ENCODE measurements around the gene ABCG4. TPM values are rescaled to one million over a fixed set of nuclear protein-coding genes. Genes with fewer than 3 reads are reported as not detected.

ABCG4 gene
- total and polyA plus RNA-seq, 2 donors from 2014 or later: 0.25 to 0.52 TPM

- no peak for FAIRE-seq
- H3K9me3 ChIP-seq (ENCODE audit: control insufficient read depth in 2 of 3, insufficient read depth in 1 of 3, low read length in 3 of 3): no peaks in the 10 kb centered on the region
- no peak overlapping the region for H3K27ac ChIP-seq (ENCODE audit: low read depth in 2 of 2, low read length in 2 of 2)
- TF ChIP-seq CTCF (IDR thresholded peaks at IDR 0.05; ENCODE audit: borderline replicate concordance, extremely low read depth, insufficient read depth): no peak
- H3K36me3 ChIP-seq (ENCODE audit: control insufficient read depth in 2 of 3, insufficient read depth in 3 of 3, low read length in 3 of 3): peaks cover 0 to 2% (median 0%) of the 10 kb centered on the region in 3 donors
- no peak for DNase-seq
- intact Hi-C loops (cut with DNase I): no loop called here
- peaks cover 0 to 2% (median 0%) of the 10 kb centered on the region in 3 donors for H3K4me1 ChIP-seq (ENCODE audit: control insufficient read depth in 2 of 3, insufficient read depth in 2 of 3, low read depth in 1 of 3, low read length in 3 of 3)
- H3K4me3 ChIP-seq (ENCODE audit: low read length in 3 of 3): no peak overlapping the region
- no peaks in the 10 kb centered on the region for H3K27me3 ChIP-seq (ENCODE audit: control insufficient read depth, insufficient read depth, low read length)
- no peak overlapping the region for H3K9ac ChIP-seq (ENCODE audit: low read length in 3 of 3)
These were observed 24.6 kb downstream of the ABCG4 start for GRCh38 chr11:119173453-119173852.

GRCh38 chr11:119175493-119176077, 26.7 kb downstream of the ABCG4 start:
- no peak for FAIRE-seq
- intact Hi-C loops (cut with DNase I): no loop called here
- no peak overlapping the region for H3K9ac ChIP-seq (ENCODE audit: low read length in 3 of 3)
- H3K27me3 ChIP-seq (ENCODE audit: control insufficient read depth, insufficient read depth, low read length): no peaks in the 10 kb centered on the region
- H3K4me1 ChIP-seq (ENCODE audit: control insufficient read depth in 2 of 3, insufficient read depth in 2 of 3, low read depth in 1 of 3, low read length in 3 of 3): no peaks in the 10 kb centered on the region
- TF ChIP-seq CTCF (IDR thresholded peaks at IDR 0.05; ENCODE audit: borderline replicate concordance, extremely low read depth, insufficient read depth): no peak
- no peak overlapping the region for H3K27ac ChIP-seq (ENCODE audit: low read depth in 2 of 2, low read length in 2 of 2)
- H3K9me3 ChIP-seq (ENCODE audit: control insufficient read depth in 2 of 3, insufficient read depth in 1 of 3, low read length in 3 of 3): no peaks in the 10 kb centered on the region
- peaks cover 0 to 6% (median 2%) of the 10 kb centered on the region in 3 donors for H3K36me3 ChIP-seq (ENCODE audit: control insufficient read depth in 2 of 3, insufficient read depth in 3 of 3, low read length in 3 of 3)
- no peak for DNase-seq
- H3K4me3 ChIP-seq (ENCODE audit: low read length in 3 of 3): no peak overlapping the region

- TF ChIP-seq CTCF (IDR thresholded peaks at IDR 0.05; ENCODE audit: borderline replicate concordance, extremely low read depth, insufficient read depth): no peak
- H3K9me3 ChIP-seq (ENCODE audit: control insufficient read depth in 2 of 3, insufficient read depth in 1 of 3, low read length in 3 of 3): no peaks in the 10 kb centered on the region
- H3K36me3 ChIP-seq (ENCODE audit: control insufficient read depth in 2 of 3, insufficient read depth in 3 of 3, low read length in 3 of 3): peaks cover 0 to 6% (median 2%) of the 10 kb centered on the region in 3 donors
- H3K9ac ChIP-seq (ENCODE audit: low read length in 3 of 3): no peak overlapping the region
- no peak overlapping the region for H3K27ac ChIP-seq (ENCODE audit: low read depth in 2 of 2, low read length in 2 of 2)
- intact Hi-C loops (cut with DNase I): no loop called here
- no peaks in the 10 kb centered on the region for H3K27me3 ChIP-seq (ENCODE audit: control insufficient read depth, insufficient read depth, low read length)
- FAIRE-seq: no peak
- no peaks in the 10 kb centered on the region for H3K4me1 ChIP-seq (ENCODE audit: control insufficient read depth in 2 of 3, insufficient read depth in 2 of 3, low read depth in 1 of 3, low read length in 3 of 3)
- no peak overlapping the region for H3K4me3 ChIP-seq (ENCODE audit: low read length in 3 of 3)
- peak in 1 of 5 donors; percentile 14 for DNase-seq
These were observed 29.4 kb downstream of the ABCG4 start for GRCh38 chr11:119178166-119178680.
